K562 (cell line): Measurements from ENCODE around the gene L3MBTL1. TPM values are rescaled to one million over a fixed set of nuclear protein-coding genes. Genes with fewer than 3 reads are reported as not detected.

Experiments used
- AFF1 ChIP-seq, 2 experiments: fragments of 450-650 bp; IDR thresholded peaks; 2 replicates each; pipeline ENCODE4 v1.6.1; 2018; ENCODE audit warnings: mild to moderate bottlenecking in 2 of 2, low read depth in 1 of 2; ENCODE audit not compliant: partially characterized antibody in 2 of 2
- ATF2 ChIP-seq: sonication (generic); formaldehyde crosslinking; IDR thresholded peaks from 2 replicates; pipeline ENCODE4 v1.8.1; 2022; ENCODE audit warnings: missing genetic modification reagents
- CBFA2T2 ChIP-seq: fragments of 450-650 bp; conservative IDR thresholded peaks from 2 replicates; pipeline ENCODE4 v1.6.1; 2017; ENCODE audit warnings: mild to moderate bottlenecking
- CREB3 ChIP-seq: fragments of 450-650 bp; conservative IDR thresholded peaks from 2 replicates; pipeline ENCODE4 v1.6.1; 2016; ENCODE audit warnings: missing genetic modification characterization, low read depth, mild to moderate bottlenecking, missing compliant biosample characterization, moderate library complexity
- FOXO4 ChIP-seq: fragments of 450-650 bp; formaldehyde crosslinking; IDR thresholded peaks from 2 replicates; pipeline ENCODE4 v1.4.0; 2020; ENCODE audit warnings: mild to moderate bottlenecking, moderate library complexity
- GATA2 ChIP-seq: sonication (generic); formaldehyde crosslinking; IDR thresholded peaks from 2 replicates; pipeline ENCODE4 v1.4.0; 2020; ENCODE audit warnings: mild to moderate bottlenecking, missing genetic modification reagents
- HINFP ChIP-seq: fragments of 450-650 bp; conservative IDR thresholded peaks from 2 replicates; pipeline ENCODE4 v1.6.1; 2016; ENCODE audit warnings: missing genetic modification characterization, low read depth, mild to moderate bottlenecking, control low read depth, missing compliant biosample characterization
- KDM1A ChIP-seq, 2 experiments: fragments of 450-650 bp; IDR thresholded peaks; 2 replicates each; pipeline ENCODE4 v1.6.1; 2016; ENCODE audit warnings: mild to moderate bottlenecking in 2 of 2
- MEIS2 ChIP-seq: fragments of 450-650 bp; IDR thresholded peaks from 2 replicates; pipeline ENCODE4 v1.6.1; 2014; ENCODE audit warnings: mild to moderate bottlenecking; ENCODE audit not compliant: partially characterized antibody
- NR2C2 ChIP-seq, 2 experiments: fragments of 200-800 bp in 1 of 2; sonication (Bioruptor generic) in 1 of 2; sonication (generic) in 1 of 2; formaldehyde crosslinking in 1 of 2; IDR thresholded peaks; 2 replicates each; pipeline versions ENCODE4 v1.6.1 to v1.8.0; 2016 to 2022; ENCODE audit warnings: mild to moderate bottlenecking in 1 of 2, missing compliant biosample characterization in 1 of 2, missing genetic modification characterization in 1 of 2, missing genetic modification reagents in 1 of 2
- POLR3G ChIP-seq: IDR thresholded peaks from 2 replicates; pipeline ENCODE4 v1.6.1; 2011; ENCODE audit not compliant: insufficient read length, insufficient replicate concordance; ENCODE audit errors: extremely low read depth
- SPI1 ChIP-seq: IDR thresholded peaks from 2 replicates; pipeline ENCODE4 v1.6.1; 2011; ENCODE audit warnings: low read depth, low read length, control low read depth, borderline replicate concordance
- SRSF7 ChIP-seq: fragments of 200-400 bp; formaldehyde crosslinking; optimal IDR thresholded peaks from 2 replicates; pipeline ENCODE3; 2017; ENCODE audit warnings: mild to moderate bottlenecking, low read depth, low read length
- ZBTB12 ChIP-seq: fragments of 250-450 bp; sonication (Bioruptor Pico); IDR thresholded peaks from 2 replicates; pipeline ENCODE4 v1.4.0; 2020
- polyA plus RNA-seq, 8 experiments: library from polyadenylated mRNA; depleted of rRNA in 4 of 8; stranded (reverse) in 5 of 8; unstranded in 3 of 8; fragments of >200 nt; fragmentation: Nextera tagmentation in 2 of 8; fragmentation: Illumina TruSeq in 1 of 8; extraction: Ambion mirVana in 2 of 8; extraction: Trizol in 1 of 8; gene quantifications; 2 replicates each; pipeline versions ENCODE4 v1.2.1 to v1.2.3, GENCODE V29; 2011 to 2014; ENCODE audit warnings: inconsistent platforms in 1 of 8, missing spikeins in 1 of 8
- total RNA-seq, 7 experiments: library from RNA; depleted of rRNA in 6 of 7; stranded (reverse); fragments of >200 nt in 6 of 7; fragmentation: Illumina TruSeq in 2 of 7; extraction: Trizol in 2 of 7; gene quantifications; 2 replicates each; pipeline versions ENCODE4 v1.2.1 to v1.2.3, GENCODE V29; 2011 to 2021; ENCODE audit warnings: low replicate concordance in 1 of 7

The L3MBTL1 gene
- total and polyA plus RNA-seq, 9 of the 15 experiments (the other 6 are each of a cell fraction or from before 2014, with no cell fraction given), result 0.77 to 10.0 (median 4.4) TPM

GRCh38 chr20:43537921-43538877, 30.7 kb downstream of the L3MBTL1 start (continued):
- TF ChIP-seq AFF1 (IDR thresholded peaks at IDR 0.05; ENCODE audit: low read depth in 1 of 2, partially characterized antibody in 2 of 2), result peak in 1 of 2 experiments; percentile 55
- no peak for TF ChIP-seq SRSF7
- no peak for TF ChIP-seq NR2C2 (CRISPR knock-in tag; IDR thresholded peaks at IDR 0.05)
- peak; percentile 22; the same call in 1 of the 2 replicates for TF ChIP-seq NR2C2 (tag; IDR thresholded peaks at IDR 0.05)
- no peak for TF ChIP-seq ZBTB12 (CRISPR knock-in tag)
- no peak for TF ChIP-seq MEIS2
- TF ChIP-seq HINFP, result no peak
- peak in 1 of 2 experiments; percentile 50; a peak in 1 of 4 replicates for TF ChIP-seq KDM1A (IDR thresholded peaks at IDR 0.05)
- TF ChIP-seq SPI1, result peak; percentile 62; the same call in 1 of the 2 replicates
- no peak for TF ChIP-seq POLR3G
- no peak for TF ChIP-seq FOXO4 (CRISPR knock-in tag)
- peak; percentile 93 for TF ChIP-seq CBFA2T2
- 0 out of 2 replicates have a peak, but pooled peaks have one; percentile 21 for TF ChIP-seq CREB3 (tag)
- TF ChIP-seq GATA2 (CRISPR knock-in tag), result peak; percentile 88
- TF ChIP-seq ATF2 (CRISPR knock-in tag), result no peak
